GM18499 (cell line): ENCODE measurements around the gene ASB6.
"Not testable (repeated sequence)": the region's sequence is repeated elsewhere in the genome, so short reads cannot be mapped to it uniquely, and the experiment has no call there.

ENCODE experiments used
- ATAC-seq: cut with Tn5 transposase; IDR thresholded peaks from one replicate; pipeline ENCODE4 v1.9.1; 2021; ENCODE audit warnings: moderate number of reproducible peaks; ENCODE audit not compliant: insufficient read depth, unreplicated experiment

ASB6 gene

DNA sequence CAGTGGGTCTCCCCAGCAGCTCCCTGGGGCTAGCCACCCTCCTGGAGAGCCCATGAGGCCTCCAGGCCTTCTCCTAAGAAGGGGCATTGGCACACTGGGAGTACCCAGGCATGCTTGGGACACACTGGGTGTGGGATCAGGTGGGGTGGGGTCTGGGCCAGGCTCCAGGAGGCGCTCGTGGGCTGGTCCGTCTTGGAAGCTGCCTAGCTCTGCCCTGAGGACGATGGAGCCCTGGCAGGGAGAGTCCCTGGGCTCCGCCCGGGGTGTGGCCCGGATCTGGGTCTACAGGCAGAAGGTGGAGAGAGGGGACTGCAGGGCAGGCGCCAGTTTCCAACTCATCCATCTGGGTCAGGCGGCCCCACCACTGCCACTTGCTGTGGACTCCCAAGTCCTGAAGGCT is 25.9 kb upstream of the ASB6 start:
- no peak for ATAC-seq

DNA sequence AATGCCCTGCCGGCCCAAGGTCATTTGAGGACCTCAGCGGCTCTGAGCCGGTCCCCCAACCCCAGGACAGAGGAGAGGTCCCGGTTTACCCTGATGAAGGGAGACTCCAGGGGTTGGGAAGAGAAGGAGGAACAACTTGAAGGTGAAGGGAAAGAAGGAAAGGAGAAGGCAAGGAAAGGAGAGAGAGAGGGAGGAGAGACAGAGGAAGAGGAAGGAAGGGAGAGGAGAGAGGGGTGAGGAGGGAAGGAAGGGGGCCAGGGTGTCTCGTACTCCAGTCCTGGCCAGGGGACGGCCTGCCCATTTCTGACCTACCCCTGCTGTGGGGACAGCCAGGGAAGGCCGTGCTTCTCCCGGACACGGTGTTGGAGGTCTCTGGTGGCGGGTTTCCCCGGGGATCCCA is 25.4 kb upstream of the ASB6 start:
- no peak for ATAC-seq

DNA sequence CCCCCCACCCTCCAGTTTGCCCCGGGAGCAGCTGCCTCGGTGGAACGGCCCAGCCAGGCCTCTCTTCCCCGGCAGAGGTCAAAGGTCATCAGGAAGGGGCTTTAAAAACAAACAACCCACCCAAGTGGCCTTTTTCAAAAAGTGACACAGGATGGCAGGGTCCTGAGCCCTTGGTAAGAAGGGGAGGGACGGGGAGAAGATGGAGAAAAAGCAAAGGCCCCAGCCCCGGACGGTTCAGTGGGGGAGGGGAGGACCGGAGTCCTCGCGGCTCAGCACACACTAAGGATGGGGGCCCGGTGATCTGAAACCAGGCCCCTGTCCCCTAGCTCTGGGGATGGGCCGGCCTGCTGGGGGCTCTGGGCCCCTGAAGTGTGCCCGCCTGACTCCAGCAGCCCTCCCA is 24.6 kb upstream of the ASB6 start:
- no peak for ATAC-seq

DNA sequence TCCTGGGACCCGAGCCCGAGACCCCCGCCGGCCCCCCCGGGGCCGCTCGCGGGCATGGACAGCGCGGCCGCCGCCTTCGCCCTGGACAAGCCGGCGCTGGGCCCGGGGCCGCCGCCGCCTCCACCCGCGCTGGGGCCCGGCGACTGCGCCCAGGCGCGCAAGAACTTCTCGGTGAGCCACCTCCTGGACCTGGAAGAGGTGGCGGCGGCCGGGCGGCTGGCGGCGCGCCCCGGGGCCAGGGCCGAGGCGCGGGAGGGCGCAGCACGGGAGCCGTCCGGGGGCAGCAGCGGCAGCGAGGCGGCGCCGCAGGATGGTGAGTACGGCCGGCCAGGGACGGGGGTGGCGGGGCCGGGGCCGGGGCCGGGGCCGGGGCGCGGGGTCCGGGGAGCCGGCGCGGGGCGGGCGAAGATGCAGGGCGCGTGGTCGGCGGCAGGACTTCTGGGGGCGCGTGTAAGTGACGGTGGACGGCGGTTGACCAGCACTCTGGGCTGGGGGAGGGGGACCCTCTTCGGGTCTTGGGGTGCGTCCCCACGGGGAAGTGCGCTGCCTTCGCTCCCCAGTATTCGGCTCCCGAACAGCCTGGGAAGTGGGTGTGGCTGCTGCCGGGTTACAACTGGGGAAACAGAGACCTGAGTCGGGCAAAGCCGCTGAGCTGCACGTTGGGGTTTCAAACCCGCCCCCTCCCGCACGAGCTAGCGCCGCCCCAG is 24.0 kb upstream of the ASB6 start:
- no peak for ATAC-seq

DNA sequence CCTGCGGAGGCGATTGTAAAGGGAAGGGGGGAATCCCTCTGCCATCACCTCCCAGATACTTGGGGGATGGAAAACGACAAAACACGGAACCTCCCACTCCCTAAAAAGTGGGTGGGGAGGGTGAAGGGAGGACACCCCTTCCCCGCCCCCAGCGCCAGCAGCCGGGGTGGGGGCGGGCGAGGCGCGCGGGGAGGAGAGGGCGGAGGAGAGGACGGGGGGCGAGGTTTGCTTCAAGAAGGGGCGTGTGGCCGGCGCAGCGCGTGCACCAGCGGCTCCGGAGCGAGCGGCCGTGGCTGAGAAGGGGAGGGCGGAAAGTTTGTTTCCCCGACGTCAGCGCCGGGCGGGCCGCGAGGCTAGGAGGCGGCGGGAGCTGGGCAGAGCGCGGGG is 23.4 kb upstream of the ASB6 start, which contains the start of gene PRRX2:
Gene PRRX2, plus strand, starts transcription at position 259 of the 387 bp plus-strand sequence. CDS start 221 bp downstream, outside the sequence.
- no peak for ATAC-seq

DNA sequence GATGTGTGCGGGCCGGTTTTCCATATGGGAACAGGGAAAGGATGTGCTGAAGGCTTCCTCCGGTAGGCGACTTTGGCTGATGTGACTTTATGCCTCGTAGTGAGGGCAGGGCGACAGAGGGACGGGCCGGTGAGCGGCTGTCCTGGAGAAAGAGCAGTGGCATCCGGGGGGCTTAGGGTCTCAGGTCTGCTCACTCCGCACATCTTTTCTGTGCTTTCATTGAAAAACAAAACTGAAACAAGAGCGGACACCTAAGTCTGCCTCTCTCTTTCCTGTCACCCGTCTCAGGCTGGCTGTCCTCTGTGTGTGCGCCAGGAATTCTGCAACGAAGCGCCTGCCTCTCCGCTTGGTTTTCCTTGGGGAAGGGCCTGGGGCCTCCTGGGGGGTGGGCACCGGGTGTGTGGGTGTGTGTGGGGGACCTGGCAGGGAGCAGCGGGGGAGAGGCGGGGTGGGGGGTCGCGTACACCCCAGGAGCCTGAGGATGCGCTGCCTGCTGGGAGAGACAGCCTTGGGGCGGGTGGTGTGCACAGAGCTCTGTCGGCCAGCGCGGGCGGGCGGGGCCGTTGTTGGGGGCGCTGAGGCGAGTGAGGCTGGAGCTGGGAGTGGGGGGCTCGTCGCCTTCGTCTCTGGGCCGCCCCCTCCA is 22.9 kb upstream of the ASB6 start:
- ATAC-seq: no peak

DNA sequence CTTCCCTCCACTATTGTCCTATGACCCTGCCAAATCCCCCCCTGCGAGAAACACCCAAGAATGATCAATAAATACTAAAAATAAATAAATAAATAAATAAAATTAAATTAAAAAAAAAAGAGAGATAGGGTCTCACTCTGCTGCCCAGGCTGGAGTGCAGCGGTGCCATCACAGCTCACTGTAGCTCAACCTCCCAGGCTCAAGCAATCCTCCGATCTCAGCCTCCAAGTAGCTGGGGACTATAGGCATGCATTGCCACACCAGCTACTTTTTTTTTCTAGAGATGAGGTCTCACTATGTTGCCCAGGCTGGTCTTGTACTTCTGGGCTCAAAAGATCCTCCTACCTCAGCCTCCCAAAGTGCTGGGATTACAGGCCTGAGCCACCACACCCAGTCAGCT is 20.3 kb upstream of the ASB6 start:
- ATAC-seq: not testable (repeated sequence)

DNA sequence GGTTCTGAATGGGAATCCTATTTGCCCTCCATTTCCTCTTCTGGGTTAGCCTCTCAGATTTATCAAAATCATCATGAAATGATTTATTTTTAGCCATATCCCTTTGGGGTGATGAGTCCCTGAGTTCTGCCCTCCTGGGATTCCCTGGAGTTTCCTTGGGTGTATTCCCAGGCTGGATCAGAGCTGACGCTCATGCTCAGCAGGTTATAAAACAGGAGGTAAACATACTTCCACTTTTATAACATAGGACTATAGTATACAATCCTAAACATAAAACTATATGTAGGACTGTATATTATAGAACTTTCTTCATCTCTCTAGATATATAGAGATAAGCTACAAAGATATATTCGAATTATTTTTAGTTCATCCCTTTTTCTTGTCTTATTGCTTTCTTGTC is 19.1 kb upstream of the ASB6 start:
- ATAC-seq: no peak

DNA sequence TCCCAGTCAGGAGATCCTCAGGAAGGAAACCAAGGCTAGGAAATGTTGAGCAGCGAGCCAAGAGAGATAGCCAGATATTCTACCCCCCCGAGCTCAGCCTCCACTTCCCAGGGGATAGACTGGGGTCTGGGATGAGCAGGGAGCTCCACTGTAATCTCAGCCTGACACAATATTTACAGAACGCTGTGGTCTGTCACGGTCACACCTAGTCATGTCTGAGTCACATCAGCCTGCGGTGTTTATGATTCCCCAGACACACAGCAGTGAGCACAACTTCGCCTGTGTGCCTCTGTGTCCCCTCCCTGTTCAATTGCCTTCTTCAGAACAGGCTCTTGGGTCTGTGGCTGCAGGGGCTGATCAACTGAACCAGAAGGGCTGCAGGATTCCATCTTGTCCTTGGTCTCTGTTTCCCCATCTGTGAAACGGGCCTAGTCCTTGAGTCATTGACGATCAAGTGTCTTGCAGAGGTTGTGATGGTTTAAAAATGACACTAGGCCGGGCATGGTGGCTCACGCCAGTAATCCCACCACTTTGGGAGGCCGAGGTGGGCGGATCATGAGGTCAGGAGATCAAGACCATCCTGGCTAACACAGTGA is 14.9 kb upstream of the ASB6 start:
- no peak for ATAC-seq

DNA sequence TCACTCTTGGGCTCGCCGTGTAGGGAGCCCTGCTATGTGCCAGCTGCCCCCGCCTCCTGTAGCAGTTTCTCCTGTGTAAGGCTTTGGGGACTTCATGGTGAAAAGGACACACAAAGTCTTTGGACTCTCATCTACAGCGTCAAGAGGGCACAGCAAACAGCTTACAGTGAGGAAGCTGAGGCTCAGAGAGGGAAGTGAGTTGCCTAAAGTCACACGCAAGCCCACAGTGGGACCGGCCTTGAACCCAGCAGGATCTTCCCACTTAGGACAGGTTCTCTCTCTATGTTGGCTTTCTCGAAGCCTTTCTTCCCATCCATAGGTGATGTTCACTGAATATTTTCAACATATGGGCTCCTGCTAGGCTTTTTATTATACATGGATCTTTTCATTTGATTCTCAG is 13.7 kb upstream of the ASB6 start:
- ATAC-seq: no peak

DNA sequence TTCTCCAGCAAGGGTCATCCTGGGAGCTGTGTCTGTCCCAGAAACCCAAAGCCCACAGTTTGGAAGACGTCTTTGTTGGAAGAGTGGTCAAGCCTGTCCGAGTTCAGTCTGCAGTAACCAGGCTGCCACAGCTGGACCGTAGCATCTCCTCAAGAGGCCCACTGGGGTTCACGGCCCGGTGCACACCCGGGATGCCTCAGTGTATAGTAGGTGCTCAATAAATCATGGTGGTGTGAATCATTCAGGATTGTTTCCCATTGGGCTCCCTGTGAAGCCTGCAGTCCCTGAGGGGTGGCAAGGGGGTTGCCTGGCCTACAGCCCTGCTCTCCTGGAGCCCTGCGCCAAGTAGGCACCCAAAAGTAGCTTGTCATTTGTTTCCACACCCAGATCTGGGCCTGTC is 13.2 kb upstream of the ASB6 start:
- no peak for ATAC-seq

DNA sequence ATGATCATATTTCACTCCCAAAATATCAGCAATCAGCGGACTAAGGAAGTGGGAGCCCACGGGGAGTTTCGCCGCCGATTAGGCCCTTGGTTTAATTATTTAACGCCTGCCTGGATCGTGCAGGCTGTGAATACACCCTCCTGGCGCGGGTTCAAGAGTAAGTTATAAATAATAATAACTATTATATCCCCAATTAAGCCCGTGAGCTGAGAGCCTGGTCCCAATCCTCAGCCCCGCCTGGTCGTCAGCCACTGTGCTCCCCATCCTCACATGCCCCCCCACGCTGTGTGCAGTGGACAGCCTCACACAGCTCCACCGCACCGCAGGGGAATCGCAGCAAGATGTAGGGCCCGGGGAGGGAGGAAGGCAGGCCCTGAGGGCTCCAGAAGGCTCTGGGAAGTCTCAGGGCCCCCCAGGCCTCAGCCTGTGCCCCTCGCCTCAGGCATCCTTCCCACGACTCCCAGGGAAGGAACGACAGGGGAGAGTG is 12.6 kb upstream of the ASB6 start:
- no peak for ATAC-seq

DNA sequence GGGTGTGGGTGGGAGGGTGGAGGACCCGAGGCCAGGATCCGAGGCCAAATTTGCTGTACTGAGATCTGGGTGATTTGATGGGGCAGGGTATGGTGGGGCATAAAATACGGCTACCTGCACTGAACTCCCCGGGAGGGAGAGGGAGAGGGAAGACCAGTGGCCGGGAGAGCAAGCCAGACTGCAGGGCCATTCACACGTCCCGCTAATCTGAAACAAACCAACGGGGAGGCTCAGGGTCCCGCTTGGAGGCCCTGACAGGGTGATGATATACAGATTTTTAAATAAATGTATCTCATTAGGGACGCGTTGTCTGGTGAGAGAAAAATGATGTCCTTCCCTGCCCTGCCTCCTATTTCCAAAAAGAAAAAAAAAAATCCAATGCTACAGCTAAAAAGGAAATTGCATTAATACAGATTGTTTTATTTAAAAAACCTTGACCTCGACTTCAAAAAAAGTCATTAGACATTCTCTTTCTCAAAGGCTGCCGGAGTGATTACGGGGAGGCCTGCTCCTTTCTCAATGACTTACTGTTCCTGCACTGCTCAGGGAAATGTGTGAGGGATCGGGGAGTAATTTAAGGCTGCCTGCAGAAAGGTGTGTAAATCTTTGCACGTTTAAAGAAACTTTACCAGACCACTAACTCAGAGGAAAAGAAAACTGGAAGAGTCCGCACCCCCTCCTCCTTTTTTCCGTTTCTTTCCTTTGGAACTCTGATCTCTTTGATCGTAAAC is 12.0 kb upstream of the ASB6 start:
- no peak for ATAC-seq

DNA sequence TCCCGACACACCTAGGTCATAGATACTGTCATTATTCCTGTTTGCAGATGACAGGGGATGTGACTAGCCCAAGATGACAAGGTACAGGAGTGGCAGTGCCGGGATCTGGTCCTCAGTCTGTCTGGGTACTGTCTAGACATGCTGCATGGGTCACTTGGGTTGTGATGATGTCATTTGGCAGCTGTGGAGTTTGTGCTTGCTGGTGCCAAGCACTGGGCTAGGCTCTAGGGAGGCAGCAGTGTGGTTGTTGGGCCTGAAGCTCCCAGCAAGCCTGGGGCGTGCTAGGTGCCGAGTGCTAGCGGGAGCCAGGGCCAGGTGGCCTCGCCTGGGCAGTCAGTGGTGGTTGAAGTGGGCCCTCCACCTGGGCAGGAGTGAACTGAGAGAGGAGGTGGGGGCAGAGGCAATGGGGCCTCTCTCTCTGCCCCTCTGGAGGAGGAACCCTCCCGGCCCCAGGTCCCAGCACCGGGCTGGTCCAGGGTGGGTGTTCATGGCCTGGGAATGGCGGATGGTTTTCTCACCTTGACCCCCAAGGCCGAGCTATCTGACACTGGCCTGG is 8.8 kb upstream of the ASB6 start:
- no peak for ATAC-seq

DNA sequence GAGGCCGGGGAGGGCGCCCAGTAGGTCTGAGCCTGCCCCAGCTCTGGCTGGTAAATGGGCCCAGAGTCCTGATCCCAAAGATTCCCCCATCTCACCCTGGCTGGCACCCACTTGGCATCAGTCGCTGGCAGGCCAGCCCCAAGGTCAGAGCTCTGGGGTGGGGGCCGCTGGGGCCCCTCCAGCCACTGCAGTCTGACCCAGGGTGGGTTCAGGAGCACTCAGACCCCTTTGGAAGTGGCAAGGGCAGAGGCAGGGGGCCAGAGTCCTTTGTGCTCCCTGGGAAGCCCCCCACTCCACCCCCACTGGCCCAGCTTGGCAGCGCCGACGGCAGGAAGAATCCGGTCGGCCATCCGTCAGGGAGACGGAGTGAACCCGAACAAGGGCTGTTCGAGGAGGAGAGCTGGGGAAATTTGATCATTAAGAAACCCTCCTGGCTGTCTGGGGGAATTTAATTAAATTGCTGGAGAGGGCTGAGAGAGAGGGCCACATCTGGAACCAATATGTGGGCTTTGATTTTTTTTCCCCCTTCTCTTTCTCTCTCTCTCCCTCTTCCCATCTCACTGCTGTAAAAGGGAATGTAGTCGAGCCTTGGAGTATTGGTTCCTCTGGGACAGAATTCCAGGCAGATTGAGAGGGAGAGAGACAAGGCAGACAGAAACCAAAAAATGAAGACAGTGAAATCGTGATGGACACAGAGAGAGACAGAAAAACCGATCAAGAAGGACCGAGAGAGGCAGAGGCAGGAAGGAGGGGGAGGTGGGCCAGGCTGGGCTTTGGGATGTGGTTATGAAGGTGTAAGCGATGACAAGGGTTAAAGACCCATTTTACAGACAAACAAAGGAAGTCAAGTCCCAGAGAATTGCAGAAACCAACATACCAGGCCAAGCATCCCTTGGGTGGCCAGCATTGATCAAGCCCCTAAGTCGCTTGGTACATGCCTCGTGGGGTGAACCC is 8.1 kb upstream of the ASB6 start:
- ATAC-seq: no peak

DNA sequence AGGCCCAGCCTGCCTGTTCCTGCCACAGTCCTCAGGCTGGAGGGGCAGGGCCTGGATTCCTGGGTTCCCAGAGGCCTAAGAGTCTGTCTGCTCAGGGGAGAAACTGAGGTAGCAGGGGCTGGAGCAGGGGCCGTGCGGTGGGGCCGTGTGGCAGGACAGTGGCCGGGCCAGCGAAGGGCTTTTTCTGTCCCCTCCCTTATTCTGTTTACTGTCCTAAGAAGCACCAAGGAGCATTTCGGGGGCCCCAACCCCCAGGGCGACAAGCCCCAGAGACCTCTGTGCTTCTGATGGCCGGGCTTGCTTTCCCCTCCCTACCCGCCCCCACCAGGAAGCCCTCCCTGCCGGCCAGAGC is 6.8 kb upstream of the ASB6 start:
- ATAC-seq: no peak

DNA sequence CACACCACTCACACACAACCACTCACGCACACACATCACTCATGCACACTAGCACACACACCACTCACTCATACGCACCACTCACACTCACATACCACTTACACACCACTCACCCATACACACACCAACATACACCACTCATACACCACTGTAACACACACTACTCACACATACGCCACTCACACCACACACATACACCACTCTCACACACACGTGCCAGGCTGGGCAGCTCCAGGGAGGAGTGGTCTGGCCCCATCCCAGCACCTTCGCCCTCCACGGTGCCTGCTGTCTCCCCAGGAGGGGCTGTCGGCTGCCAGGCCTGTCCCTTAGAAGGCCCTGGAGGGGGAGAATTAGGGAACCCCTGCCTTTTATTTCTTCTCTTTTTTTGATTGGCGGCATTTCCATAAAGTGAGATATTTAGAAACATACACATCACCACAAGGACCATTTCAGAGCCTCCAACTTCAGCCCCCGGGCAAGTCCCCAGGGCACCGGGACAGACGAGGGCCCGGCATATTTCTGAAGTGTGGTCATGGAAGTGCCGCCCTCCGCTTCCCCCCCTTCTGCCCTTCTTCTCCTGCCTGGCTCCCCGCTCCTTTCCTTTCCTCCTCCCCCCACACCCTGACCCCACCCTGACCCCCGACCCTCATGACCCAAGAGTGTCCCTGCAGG is 6.3 kb upstream of the ASB6 start:
- no peak for ATAC-seq

DNA sequence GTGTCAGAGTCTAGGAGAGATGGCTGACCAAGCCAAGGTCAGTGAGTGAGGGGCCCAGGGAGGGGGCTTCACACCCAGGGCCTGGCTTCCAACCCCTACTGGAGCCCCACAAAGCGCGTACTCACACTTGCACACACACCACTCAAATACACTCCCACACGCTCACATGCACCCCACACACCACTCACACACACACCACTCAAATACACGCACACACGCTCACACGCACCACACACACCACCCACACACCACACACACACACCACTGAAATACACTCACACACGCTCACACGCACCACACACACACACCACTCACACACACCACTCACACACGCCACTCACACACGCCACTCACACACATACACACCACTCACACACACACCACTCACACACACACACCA is 5.7 kb upstream of the ASB6 start:
- ATAC-seq: no peak

DNA sequence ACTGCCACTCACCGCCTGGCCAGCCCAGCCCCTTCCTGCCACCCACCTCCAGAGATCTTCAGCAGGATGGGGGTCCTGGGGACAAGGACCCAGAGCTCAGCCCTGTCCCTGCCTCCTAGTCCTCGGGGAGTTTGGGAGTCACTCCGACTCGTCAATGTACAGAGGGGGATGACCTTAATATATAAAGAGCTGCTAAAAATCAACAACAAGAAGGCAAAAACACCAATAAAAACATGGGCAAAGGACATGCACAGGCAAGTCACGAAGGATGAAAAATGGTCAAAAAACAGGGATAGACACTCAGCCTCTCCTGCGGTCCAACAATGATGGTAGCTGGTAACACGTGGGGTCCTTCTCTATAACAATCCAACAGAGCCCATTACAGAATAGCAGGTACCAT is 4.7 kb upstream of the ASB6 start:
- ATAC-seq: no peak
